GM19467 (cell line): ENCODE data around the gene KCNH8.
"Not testable (repeated sequence)": the region's sequence is repeated elsewhere in the genome, so short reads cannot be mapped to it uniquely, and the experiment has no call there.

Experiments
- ATAC-seq: cut with Tn5 transposase; IDR thresholded peaks from one replicate; pipeline ENCODE4 v1.9.1; 2021; ENCODE audit warnings: mild to moderate bottlenecking, moderate library complexity; ENCODE audit not compliant: unreplicated experiment

KCNH8 gene

DNA sequence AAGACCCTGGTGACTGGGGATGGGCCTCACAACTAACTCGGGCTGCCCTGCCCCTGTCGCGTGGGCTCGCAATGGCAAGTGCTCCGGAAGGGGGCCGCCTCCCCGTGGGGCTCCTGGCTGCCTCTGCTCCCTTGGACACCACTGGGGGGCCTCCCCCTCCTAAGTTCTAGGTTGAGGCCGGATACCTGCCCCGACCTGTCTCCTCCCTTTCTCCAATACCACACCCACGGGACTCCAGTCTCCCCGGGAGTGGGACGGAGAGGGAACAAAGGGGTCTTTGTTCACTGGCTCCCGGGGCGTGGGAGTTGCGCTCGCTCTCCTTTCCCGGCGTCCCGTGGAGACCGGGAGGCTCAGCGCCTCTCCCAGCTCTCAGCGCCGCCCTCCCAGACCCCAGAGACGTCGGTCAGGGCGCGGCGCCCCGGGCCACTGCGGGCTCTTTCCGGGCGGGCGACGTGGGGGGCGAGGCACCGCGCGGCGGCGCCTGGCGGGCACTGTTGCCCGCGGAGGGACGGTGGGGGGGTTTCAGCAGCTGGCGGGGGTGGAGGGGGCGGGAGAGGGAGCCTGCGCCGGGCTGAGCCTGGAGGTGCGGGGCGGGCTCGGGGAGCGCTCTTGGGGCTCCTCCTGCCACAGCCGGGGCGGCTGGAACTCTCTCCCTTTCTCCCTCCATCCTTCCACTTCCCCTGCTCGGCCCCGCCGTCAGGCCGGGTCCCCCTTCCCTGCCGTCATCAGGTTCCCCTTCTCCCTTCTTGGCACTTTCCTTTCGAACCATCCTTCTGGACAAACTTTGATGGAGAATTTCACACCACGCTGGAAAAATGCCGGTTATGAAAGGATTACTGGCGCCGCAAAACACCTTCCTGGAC, at the start of gene KCNH8:
Gene KCNH8, plus strand, starts transcription at position 606 of the 863 bp plus-strand sequence. Its CDS starts 210 bp downstream, at position 816.
- ATAC-seq, result no peak

DNA sequence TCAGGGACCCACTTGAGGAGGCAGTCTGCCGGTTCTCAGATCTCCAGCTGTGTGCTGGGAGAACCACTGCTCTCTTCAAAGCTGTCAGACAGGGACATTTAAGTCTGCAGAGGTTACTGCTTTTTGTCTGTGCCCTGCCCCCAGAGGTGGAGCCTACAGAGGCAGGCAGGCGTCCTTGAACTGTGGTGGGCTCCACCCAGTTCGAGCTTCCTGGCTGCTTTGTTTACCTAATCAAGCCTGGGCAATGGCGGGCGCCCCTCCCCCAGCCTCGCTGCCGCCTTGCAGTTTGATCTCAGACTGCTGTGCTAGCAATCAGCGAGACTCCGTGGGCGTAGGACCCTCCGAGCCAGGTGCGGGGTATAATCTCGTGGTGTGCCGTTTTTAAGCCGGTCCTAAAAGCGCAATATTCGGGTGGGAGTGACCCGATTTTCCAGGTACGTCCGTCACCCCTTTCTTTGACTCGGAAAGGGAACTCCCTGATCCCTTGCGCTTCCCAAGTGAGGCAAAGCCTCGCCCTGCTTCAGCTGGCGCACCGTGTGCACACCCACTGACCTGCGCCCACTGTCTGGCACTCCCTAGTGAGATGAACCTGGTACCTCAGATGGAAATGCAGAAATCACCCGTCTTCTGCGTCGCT, 45.5 kb upstream of the KCNH8 start:
- not testable (repeated sequence) for ATAC-seq

DNA sequence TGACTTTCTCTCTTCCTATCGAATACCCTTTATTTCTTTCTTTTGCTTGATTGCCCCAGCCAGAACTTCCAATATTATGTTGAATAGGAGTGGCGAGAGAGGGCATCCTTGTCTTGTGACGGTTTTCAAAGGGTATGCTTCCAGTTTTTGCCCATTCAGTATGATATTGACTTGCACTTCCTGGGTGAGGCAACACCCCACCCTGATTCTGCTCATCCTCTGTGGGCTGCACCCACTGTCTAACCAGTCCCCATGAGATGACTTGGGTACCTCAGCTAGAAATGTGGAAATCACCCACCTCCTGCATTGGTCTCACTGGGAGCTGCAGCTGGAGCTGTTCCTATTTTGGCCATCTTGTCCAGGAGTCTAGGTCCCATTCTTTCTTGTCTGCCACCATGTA, 44.8 kb upstream of the KCNH8 start:
- ATAC-seq, result no peak

DNA sequence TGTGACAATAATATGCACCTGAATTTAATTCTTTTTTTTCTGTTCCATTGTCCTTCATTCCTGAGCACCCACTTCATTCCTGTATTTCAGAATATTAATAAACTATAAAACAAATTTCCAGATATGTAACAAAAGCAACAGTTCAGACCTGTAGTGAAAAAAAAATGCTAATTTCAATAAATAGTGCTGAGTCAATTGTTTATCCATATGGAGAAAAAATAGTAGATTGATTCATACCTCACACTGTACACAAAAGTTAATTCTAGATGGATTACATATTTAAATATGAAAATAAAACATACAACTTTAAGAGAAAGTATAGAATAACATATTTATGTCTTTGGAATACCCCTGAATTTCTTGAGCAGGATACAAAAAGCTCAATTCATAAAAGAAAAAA, 43.9 kb upstream of the KCNH8 start:
- ATAC-seq, result no peak

DNA sequence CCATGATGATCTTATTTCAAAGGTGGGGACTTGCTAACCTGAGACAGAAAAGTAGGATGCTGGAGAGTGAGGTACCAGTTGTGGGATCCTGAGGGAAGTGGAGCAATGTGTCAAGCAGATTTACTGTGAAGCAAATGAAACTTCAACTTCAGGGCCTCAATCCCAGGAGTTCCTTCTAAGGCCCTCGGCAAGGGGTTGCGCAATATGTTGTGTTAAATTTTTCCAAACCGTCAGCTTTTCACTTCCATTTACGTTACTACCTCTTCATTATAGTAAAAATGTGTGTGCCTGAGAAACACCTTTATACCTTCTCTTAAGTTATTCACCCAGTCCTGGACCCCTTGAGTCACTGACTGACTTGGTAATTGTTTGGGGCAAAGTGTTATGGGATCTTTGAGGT, 42.5 kb upstream of the KCNH8 start:
- ATAC-seq, result no peak

DNA sequence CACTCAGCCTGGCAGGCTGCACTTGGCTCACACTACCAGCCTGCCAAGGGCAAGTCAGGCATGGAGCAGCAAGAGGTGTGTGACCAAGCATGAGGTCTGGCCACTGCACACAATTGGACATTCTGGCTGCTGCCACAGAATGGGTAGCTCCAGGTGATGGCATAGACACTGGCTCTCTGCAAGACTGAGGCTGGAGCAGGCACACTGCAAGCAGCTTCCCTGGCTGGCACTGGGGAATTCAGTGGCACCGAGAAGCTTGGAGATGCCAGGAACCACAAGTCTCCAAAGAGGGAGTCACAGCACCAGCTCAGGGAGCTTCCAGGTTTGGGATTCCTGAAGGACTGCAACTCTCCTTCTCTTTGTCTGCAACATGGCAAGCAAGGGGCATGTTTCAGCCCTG, 42.0 kb upstream of the KCNH8 start:
- no peak for ATAC-seq

DNA sequence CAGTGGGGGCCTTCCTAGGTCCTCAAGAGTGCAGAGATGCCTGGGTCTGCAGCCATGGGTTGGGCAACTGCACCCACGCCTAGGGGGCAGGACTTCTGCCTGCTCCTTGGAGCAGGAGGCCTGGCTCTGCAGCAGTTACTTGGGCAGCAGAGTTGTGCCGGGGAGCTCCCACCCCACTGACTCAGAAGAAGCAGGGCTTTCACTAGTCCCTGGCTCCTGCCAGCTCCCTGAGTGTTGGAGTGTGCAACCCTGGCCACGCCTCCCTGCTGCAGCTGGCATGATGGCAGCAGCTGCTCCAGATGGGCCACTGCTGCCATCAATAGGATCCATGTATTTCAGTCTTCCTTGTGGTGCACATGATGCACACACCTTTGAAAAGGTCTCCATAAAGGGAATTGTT, 40.6 kb upstream of the KCNH8 start:
- ATAC-seq, result no peak

DNA sequence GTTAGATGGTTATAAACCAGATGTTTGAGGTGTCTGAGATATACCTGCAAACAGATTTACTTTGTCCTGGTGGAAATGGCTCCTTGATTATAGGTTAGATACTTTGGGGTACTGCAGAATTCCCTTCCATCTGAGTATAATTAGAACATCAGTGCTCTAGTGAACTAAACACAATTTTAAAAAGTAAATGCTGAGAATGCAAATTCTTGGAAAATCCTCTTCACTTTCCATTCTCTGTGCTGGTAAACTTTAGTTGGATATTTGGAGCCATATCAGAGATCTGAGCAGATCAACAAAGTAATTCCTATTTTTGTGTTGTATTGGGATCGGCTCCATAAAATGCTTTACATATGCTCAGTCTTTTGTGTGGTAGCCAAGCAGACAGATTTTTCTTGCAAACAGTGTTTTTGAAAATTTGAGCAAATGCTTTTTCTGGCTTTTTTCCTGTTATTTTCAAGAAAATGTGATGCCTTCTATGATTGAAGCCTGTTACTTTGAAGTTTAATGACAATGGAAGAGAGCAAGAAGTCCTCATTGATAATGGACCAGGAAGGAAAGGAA, 37.9 kb upstream of the KCNH8 start:
- ATAC-seq, result no peak

DNA sequence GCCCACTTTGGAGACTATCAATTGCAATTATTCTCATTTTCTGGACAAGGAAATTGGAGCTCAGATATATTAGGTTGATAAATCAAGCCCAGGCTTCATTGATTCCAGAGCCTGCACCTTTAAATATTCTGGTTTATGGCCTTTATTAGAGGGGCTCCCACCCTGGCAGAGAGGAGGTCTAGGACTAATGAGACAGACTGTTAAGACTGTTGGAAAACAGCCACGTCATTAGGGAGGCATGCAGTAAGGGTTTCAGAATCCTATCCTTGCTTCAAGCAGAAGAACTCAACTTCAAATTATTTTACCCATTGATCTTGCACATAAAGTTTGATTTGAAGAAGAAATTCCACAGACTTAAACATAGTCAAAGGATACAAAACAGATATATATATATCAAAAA, 33.8 kb upstream of the KCNH8 start:
- no peak for ATAC-seq

DNA sequence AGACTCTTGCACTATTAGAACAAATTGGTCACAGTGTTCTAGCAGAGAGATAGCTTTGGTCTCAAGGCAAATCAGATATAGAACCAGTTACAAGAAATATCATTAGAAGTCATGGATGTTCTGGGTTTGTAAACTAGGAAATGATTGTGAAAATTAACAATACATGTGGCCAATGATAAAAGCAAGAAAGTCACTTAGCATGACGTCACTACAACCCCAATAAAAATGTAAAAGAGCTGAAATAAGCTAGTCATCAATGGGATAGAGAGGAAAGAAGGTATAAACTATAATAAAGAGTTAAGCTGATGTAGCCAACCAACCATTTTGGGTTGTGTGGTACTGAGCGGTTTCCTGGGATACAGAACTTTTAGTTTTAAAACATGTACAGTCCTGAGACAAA, 32.1 kb upstream of the KCNH8 start:
- no peak for ATAC-seq

DNA sequence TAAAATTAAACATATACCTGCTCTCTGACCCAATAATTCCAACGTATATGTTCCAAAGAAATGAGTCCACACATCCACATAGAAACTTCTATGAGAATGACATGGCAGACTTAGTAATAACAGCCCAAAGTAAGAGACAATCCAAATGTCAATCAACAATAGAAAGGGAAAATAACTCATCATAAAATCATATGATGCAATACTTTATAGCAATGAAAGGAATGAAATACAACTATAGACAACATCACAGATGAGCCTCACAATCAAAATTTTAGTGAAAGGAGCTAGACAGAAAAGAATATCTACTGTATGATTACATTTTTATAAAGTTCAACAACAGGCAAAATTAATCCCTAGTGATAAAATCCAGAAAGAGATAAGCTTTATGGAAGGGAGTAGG, 23.6 kb upstream of the KCNH8 start:
- ATAC-seq, result no peak

DNA sequence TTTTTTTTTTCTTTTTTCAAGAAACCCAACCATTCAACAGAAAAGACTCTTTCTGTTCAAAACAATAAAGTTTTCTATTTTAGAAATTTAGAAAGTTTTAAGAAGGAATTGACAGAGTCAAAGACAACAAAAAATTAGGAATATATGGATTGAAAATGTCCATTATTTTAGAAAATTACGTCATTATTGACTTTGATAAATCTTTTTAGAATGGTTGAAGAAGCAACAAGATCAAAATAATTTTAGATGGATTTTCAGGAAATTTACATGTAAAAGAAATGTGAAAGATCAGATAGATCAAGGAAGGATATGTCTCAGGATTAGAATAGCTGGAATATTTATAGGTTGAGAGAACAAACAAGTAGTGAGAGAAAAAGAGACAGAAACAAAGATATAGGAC, 8.4 kb upstream of the KCNH8 start:
- ATAC-seq, result no peak

DNA sequence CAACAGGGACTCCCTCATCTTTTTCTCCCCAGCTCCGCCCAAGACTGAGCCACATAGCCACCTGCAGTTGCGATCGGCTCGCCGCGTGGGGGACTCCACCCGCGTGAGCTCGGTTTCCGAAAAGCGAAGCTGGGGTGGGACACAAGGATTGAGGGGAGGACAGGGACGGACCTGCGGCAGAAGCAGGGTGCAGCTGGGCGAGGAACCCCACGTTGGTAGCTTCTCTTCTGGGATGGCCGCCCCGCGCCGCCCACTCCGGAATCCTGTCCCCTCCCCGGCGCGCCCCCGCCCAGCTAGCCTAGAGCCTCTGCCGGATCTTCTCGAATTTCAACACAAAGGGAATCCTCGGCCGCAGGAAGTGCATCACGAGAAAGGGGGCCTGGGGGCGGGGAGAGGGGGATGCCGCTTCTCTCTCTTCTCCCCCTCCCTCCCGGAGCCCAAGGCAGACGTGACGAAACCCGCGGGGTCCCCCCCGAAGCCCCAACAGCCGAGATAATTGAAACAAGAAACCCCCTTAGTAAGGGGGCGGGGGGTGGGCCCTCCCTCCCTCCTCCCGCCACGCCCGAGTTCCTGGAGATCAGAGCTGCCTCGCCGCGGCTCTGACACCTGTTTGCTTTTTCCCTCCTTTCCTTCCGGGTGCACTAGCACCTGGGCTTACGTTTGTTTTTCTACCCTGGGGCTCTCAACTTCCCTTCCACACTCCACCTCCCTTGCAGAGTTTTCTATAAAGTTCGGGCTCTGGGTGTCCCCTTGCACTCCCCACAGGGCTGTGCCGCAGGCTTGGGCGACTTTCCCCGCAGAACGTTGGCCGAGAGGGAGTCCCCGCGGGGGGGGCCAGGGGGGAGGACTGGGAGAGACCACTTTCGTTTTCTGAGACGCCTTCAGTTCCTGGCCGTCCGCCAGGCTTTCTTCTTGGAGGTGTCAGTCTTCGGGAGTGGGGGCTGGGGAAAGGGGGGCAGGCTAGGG, 1.3 kb upstream of the KCNH8 start:
- ATAC-seq, result peak; percentile 81

DNA sequence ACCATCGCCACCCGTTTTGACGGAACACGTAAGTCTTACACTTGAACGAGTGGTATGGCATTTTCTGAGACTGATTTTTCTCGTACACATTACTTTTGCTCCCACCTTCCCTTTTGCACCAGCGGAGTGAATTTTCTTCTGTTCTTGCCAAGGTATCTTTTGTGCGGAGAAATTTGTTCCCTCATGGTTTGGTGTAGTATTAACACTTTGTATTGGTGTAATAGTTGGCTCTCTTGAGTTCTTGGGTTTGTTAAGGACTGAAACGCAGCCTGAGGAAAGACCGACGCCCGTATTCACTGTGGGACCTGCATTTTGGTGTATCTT, 420 bp downstream of the KCNH8 start:
- no peak for ATAC-seq

DNA sequence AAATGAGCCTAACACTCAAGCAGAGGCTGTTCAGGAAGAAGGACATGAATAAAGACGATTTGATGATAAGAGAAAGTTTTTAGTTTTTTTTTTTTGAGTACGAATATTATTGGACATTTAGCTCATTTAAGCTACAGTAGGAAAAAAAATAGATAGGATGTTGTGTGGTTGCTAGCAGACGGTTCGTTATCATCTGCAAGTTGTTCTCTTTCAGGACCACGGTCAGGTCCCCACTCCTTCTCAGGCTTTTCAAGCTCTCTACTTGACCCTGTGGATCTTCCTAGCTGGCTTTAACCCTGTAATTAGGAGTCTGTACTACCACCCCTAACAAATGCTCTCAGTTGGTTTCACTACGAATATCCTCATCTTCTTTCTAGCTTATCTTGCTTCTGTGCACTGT, 1.1 kb downstream of the KCNH8 start:
- no peak for ATAC-seq

DNA sequence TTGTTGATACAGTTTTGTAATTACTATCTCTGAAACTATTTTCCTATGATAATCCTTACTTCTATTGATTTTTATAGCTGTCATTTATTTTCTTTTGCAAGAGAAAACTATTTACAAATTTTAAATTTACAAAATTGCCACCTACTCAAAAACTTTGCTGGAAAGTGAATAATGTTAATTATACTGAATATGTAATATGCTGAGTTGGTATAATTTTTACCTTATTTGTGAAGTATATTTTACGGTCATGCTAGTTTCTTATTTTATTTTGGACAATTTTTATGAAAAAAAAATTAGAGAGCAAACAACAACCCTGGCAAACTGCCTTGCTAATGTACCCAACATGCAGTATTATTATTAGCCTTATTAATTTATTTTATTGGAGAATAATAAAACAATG, 2.9 kb downstream of the KCNH8 start:
- no peak for ATAC-seq

DNA sequence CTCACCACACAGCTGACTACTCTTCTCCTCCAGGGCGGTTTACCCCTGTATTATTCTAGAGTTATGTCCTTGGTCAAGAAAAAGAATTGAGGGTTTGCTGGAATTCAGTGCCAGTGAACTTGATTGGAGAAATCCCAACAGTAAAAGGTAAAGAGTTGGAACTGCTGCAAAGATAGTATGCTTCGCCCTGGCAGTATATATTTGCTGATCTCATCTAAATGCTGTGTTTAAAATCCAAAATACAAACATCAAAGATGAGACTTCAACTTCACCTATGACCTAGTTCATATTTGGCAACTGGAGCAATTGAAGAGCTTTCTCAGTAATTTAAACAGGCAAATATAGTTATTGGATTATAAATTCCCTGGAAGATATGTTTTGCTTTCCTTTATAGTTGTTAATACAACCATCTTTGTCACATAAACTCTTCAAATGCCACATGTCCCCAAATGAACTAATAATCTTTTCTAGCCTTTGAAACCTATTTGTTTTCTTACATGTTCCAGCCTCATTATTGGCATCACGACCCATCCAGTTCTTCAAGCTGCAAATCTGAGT, 6.5 kb downstream of the KCNH8 start:
- no peak for ATAC-seq

DNA sequence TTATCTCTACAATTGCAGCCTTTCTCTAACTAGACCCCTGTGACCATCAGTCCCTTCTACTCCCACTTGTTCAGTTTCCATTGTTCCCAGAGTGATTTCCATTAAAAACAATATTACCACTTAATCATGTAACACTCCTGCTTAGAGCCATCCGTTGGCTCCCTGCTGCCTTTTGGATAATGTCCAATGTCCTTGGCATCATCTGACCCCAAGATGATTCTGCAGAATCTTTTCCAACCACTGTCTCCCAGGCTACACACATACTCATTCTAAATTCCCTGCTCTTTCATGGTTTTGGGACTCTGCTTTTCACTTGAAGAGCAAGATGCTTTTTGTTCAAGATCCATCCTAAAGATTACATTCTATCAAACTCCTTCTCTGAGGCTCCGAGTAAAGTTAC, 7.1 kb downstream of the KCNH8 start:
- ATAC-seq, result no peak

DNA sequence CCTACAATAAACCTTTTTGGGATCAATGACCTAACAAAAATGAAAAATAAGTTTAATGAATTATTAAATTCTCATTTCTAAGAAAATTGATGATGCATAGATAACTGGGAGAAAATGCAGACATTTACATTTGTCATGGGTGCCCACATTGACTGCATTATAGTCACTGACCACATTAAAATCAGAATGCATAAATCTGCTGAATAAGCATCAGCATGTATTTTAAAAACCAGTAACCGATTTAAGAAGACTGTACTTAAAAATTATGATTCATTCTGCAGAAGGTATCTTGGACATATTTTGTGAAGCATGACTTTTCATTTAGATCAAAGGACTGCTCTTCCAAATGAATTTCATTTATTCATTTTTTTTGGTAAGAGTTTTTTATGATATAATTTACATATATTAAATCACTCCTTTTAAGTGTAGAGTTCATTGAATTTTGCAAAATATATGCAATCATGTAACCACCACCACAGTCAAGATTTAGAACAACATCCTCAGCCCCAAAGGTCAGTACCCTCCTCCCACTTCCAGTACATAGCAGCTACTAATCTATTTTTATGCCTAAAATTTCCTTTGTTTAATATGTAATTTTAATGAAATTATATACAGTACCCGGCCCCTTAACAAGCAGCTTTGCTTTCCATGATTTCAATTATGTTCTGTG, 11.8 kb downstream of the KCNH8 start:
- ATAC-seq, result no peak

DNA sequence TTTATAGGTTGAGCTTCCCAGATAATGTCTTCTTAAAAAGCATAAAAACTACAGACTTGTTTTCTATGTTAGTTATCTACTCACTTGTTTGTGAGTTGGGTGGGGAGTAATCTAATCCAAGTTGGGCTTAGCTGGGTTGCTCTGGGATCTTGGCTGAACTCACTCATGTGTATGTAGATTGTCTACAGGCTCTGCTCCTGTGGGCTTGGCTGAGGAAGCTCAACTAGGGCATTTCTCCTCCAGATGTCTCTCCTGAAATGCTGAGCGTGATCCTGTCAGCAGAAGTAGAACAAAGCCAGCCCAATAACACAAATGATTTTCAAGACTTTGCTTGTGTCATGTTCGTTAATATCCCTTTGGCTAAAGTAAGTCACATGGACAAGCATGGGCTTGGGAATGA, 17.3 kb downstream of the KCNH8 start:
- no peak for ATAC-seq
